GM21423 (cell line): ENCODE data around the gene RNF187.

Experiments
- ATAC-seq: cut with Tn5 transposase; IDR thresholded peaks from one replicate; pipeline ENCODE4 v1.9.1; 2021; ENCODE audit warnings: mild to moderate bottlenecking, moderate library complexity; ENCODE audit not compliant: unreplicated experiment

RNF187 gene

DNA sequence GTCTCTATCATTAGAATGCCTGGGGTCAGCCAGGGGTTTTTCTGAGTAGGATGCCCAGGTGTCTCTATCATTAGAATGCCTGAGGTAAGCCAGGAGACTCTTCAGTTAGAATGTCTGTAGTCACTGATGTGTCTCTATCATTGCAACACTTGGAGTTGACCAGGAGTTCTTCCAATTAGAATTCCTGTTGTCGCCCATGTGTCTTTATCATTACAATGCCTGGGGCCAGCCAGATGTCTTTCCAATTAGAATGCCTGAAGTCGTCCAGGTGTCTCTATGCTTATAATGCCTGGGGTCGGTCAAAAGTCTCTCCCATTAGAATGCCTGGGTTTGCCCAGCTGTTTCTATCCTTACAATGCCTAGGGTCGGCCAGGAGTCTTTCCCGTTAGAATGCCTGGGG is 55.8 kb downstream of the RNF187 start:
- no peak for ATAC-seq

DNA sequence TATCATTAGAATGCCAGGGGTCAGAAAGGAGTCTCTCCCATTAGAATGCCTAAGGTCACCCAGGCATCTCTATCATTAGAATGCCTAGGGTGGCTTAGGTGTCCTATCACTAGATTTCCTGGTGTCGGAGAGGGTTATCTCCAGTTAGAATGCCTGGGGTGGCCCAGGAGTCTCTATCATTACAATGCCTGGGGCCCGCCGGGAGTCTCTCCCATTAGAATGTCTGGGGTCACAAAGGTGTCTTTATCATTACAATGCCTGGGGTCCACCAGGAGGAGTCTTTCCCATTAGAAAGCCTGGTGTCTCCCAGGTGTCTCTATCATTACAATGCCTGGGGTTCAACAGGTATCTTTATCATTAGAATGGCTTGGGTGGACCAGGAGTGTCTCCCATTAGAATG is 56.2 kb downstream of the RNF187 start:
- no peak for ATAC-seq

DNA sequence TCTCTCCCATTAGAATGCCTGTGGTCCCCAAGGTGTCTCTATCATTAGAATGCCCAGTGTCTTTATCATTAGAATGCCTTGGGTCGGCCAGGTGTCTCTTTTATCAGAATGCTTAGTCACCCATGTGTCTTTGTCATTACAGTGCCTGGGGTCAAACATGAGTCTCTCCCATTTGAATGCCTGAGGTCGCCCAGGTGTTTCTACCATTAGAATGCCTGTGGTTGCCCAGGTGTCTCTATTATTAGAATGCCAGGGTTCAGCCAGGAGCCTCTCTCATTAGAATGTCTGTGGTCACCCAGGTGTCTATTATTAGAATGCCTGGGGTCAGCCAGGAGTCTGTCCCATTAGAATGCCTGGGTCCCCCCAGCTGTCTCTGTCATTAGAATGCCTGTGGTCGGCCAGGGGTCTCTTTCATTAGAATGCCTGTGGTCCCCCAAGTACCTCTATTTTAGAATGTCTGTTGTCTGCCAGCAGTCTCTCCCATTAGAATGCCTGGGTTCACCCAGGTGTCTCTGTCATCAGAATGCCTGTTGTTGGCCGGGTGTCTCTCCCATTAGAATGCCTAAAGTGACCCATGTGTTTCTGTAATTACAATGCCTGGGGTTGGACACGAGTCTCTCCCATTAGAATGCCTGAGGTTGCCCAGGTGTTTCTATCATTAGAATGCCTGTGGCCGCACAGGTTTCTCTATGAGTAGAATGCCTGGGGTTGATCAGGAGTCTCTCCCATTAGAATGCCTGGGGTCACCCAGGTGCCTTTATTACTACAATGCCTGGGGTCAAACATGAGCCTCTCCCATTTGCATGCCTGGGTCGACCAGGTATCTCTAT is 57.1 kb downstream of the RNF187 start:
- no peak for ATAC-seq

DNA sequence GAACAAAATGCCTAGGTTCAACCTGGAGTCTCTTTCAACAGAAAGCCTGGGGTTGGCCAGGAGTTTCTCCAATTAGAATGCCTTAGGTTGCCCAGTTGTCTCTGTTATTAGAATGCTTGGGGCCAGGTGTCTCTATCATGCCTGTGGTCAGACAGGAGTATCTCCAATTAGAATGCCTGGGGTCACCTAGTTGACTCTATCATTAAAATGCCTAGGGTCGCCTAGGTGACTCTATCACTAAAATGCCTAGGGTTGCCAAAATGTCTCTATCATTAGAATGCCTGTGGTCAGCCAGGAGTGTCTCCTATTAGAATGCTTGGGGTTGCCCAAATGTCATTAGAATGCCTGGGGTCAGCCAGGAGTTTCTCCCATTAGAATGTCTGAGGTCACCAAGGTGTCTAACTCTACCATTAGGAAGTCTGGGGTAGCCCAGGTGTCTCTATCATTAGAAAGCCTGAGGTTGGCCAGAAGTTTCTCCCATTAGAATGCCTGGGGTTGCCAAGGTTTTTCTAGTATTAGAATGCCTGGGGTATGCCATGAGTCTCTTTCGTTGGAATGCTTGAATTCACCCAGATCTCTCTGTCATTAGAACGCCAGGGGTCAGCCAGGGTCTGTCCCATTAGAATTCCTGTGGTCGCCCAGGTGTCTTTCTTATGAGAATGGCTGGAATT is 57.9 kb downstream of the RNF187 start:
- ATAC-seq, result no peak
